SJCRH30 (cell line): ENCODE results near the gene GMDS. TPM values are rescaled to one million over a fixed set of nuclear protein-coding genes. Genes with fewer than 3 reads are reported as not detected.

Experiments used
- DNase-seq, 2 experiments: peaks; one replicate each; pipeline ENCODE4 v3.0.0-alpha.2; 2015 to 2020
- H3K27ac ChIP-seq: fragments of 250-450 bp; sonication (Bioruptor Pico); 2 replicates; pipeline ENCODE4 v1.5.1; 2020; ENCODE audit warnings: mild to moderate bottlenecking, moderate library complexity
- H3K27me3 ChIP-seq: fragments of 250-450 bp; sonication (Bioruptor Pico); 2 replicates; pipeline ENCODE4 v1.5.1; 2020; ENCODE audit warnings: mild to moderate bottlenecking, moderate library complexity
- H3K36me3 ChIP-seq: fragments of 250-450 bp; sonication (Bioruptor Pico); 2 replicates; pipeline ENCODE4 v1.5.1; 2020; ENCODE audit warnings: mild to moderate bottlenecking, moderate library complexity
- H3K4me1 ChIP-seq: fragments of 250-450 bp; sonication (Bioruptor Pico); 2 replicates; pipeline ENCODE4 v1.5.1; 2020; ENCODE audit warnings: mild to moderate bottlenecking, moderate library complexity
- H3K4me3 ChIP-seq: fragments of 250-450 bp; sonication (Bioruptor Pico); 2 replicates; pipeline ENCODE4 v1.5.1; 2020; ENCODE audit warnings: mild to moderate bottlenecking, moderate library complexity
- H3K9me3 ChIP-seq: fragments of 250-450 bp; sonication (Bioruptor Pico); replicated peaks from 2 replicates; pipeline ENCODE4 v1.5.1; 2020; ENCODE audit warnings: mild to moderate bottlenecking, moderate library complexity
- total RNA-seq: library from RNA; depleted of rRNA; stranded (reverse); fragments of >200 nt; shearing (Covaris generic); gene quantifications from 2 replicates; pipeline ENCODE4 v1.2.3, GENCODE V29; 2014

Gene GMDS
- total RNA-seq, 1 experiment from 2014 or later = 7.9 TPM

DNA sequence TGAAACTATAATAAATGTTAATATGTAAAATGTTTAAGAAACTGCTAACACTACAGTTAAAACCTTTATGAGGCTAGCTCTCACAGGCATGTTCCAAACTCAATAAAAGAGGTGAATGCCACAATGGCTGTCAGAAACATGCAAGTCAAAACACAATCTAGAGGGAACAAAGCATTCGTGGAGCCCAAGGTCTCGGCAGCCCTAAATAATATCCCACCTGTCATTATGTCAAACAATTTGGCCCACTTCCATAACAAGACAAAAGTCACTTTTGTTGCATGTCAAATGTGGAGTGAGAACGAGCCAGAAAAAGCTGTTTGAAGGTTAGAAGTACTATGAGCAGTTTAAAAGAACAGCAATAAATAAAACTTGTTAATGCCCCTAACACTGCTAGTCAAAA, 181.9 kb downstream of the GMDS start:
- Histone ChIP-seq H3K27ac (no peak overlapping the region), H3K27me3 (no peaks in the 10 kb centered on the region), H3K36me3 (no peaks in the 10 kb centered on the region), H3K4me3 (no peak overlapping the region), H3K9me3 (no peaks in the 10 kb centered on the region), H3K4me1 (no peaks in the 10 kb centered on the region)
- peak in 1 of 2 experiments; percentile 28 for DNase-seq

DNA sequence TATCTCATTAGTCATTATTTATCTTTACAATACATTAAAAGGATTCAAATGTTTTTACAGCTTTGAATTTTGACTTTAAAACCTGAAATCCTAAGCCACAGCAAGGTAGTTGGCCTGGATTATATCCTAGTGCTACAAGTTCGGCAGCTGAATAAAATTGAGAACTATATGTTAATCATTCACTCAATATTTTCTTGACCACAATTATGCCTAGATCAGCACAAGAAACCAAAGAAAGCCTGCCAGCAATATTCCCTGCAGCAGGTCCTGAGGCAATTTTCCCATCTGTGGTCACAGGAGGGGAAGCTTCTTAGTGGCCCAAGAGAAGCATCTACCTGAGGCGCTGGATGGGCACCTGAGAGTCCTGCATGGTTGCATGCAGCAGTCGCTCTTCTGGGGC, 183.5 kb downstream of the GMDS start:
- no peak overlapping the region for H3K4me3 ChIP-seq
- H3K9me3 ChIP-seq = no peaks in the 10 kb centered on the region
- H3K27ac ChIP-seq = no peak overlapping the region
- H3K36me3 ChIP-seq = no peaks in the 10 kb centered on the region
- no peak for DNase-seq
- no peaks in the 10 kb centered on the region for H3K4me1 ChIP-seq
- no peaks in the 10 kb centered on the region for H3K27me3 ChIP-seq

DNA sequence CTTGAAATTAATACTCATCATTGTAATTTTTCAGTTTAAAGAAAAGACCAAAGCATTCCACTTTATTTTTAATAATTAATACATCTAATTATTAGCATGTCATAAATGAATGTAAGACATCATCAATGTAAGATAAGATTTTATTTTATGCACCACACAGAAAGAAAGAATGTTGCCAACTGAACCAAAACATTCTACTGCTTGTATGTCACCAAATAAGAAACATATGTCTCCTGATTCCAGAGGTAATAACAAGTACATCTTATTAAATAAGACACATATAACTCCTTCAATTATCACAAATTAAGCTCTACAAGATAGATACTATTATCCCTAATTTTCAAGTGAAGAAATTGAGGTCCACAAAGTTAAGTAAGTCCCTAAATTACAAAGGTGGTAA, 189.5 kb downstream of the GMDS start:
- Histone ChIP-seq H3K4me3 (no peak overlapping the region), H3K4me1 (no peaks in the 10 kb centered on the region), H3K36me3 (no peaks in the 10 kb centered on the region), H3K27ac (no peak overlapping the region), H3K27me3 (no peaks in the 10 kb centered on the region), H3K9me3 (no peaks in the 10 kb centered on the region)
- DNase-seq = no peak

DNA sequence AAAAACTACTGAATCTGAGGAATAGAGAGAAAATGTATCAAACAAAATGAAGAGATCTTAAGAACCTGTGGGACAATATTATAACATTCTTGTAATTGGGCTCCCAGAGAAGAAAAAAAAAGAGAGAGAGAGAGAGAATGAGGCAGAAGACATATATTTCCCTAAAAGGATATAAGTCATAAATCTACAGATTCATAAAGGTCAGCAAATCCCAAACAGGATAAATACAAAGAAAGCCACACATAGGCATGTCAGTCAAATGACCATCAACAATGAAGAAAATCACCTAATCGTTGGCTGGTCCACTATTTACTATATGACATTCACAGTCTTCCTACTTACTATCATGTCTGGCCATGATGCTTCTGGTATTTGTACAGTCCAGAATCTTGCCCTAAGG, 190.3 kb downstream of the GMDS start:
- Histone ChIP-seq H3K9me3 (no peaks in the 10 kb centered on the region), H3K4me1 (no peaks in the 10 kb centered on the region), H3K4me3 (no peak overlapping the region), H3K27me3 (no peaks in the 10 kb centered on the region), H3K27ac (no peak overlapping the region), H3K36me3 (no peaks in the 10 kb centered on the region)
- DNase-seq = no peak

DNA sequence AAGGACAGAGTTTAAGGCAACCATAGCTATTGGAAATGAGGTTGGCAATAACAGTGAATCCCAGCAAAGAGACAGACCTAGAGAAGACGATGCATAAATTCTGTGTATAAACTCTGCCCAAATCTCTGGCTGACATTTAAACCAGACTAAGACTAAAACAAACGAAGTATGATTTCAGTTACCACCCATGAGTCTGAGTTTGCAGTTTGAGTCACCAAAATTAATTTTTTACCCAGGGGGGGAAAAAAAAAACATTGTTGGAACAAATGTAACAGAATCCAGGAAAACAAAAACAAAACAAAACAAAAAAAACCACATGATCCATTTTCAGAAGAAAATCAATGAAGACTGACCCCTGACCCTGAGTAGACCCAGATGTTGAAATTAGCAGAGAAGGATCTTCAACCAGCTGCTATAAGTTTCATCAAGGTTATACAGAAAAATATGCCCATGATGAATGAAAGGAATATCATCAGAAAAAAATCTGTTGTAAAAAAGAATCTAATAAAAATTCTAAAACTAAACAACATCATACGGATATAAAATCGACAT, 190.8 kb downstream of the GMDS start:
- Histone ChIP-seq H3K27me3 (no peaks in the 10 kb centered on the region), H3K36me3 (no peaks in the 10 kb centered on the region), H3K27ac (no peak overlapping the region), H3K4me1 (no peaks in the 10 kb centered on the region), H3K4me3 (no peak overlapping the region), H3K9me3 (no peaks in the 10 kb centered on the region)
- DNase-seq = no peak

DNA sequence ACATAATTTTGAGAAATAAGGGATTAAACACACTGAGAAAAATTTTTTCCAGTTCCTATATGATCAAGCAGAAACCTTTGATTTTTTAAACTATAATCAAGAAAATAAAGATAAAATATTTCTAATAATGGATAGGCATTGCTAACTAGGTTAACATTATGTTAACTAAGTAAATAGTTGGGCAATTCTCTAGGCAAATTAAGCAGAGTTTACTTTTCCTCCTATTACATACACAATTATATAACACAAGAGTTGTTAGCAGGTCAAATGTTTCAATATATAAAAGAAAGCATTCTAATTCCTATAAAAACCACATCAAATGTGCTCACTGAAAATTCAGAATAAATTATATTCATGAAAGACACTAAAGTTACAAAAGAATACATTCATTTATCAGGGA, 191.7 kb downstream of the GMDS start:
- H3K27me3 ChIP-seq = no peaks in the 10 kb centered on the region
- no peaks in the 10 kb centered on the region for H3K4me1 ChIP-seq
- no peak overlapping the region for H3K4me3 ChIP-seq
- H3K36me3 ChIP-seq = no peaks in the 10 kb centered on the region
- H3K9me3 ChIP-seq = no peaks in the 10 kb centered on the region
- H3K27ac ChIP-seq = no peak overlapping the region
- DNase-seq = no peak

DNA sequence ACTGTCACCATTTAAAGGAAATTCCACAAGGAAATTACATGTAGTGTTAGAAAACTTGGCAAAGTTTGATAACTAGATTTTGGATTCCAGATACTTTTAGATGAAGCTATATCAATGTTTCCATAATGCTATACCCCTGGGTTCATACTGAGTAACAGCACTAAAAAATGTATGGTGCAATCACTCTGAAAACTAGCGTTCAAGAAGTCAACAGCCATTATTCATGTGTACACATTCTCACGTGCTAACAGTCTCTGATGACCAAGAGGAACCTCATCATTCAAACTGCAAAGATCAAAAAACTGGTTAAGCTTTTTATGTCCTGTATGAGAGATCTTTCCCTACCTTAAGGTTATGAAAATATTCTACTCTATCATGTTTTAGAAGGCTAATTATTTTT, 197.6 kb downstream of the GMDS start:
- no peak overlapping the region for H3K4me3 ChIP-seq
- no peaks in the 10 kb centered on the region for H3K9me3 ChIP-seq
- no peaks in the 10 kb centered on the region for H3K27me3 ChIP-seq
- no peaks in the 10 kb centered on the region for H3K36me3 ChIP-seq
- no peak overlapping the region for H3K27ac ChIP-seq
- DNase-seq = no peak
- peaks cover 6% of the 10 kb centered on the region for H3K4me1 ChIP-seq

DNA sequence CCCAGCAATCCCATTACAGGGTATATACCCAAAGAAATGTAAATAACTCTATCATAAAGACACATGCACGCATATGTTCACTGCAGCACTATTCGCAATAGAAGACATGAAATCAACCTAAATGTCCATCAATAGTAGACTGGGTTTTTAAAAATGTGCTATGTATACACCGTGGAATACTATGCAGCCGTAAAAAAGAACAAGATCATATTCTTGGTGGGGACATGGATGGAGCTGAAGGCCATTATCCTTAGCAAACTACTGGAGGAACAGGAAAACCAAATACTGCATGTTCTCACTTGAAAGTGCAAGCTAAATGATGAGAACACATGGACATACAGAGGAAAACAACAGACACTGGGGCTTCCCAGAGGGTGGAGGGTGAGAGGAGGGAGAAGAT, 201.2 kb downstream of the GMDS start:
- no peak for DNase-seq
- H3K27me3 ChIP-seq = no peaks in the 10 kb centered on the region
- no peak overlapping the region for H3K4me3 ChIP-seq
- H3K27ac ChIP-seq = no peak overlapping the region
- peaks cover 16% of the 10 kb centered on the region for H3K4me1 ChIP-seq
- H3K9me3 ChIP-seq = no peaks in the 10 kb centered on the region
- no peaks in the 10 kb centered on the region for H3K36me3 ChIP-seq

DNA sequence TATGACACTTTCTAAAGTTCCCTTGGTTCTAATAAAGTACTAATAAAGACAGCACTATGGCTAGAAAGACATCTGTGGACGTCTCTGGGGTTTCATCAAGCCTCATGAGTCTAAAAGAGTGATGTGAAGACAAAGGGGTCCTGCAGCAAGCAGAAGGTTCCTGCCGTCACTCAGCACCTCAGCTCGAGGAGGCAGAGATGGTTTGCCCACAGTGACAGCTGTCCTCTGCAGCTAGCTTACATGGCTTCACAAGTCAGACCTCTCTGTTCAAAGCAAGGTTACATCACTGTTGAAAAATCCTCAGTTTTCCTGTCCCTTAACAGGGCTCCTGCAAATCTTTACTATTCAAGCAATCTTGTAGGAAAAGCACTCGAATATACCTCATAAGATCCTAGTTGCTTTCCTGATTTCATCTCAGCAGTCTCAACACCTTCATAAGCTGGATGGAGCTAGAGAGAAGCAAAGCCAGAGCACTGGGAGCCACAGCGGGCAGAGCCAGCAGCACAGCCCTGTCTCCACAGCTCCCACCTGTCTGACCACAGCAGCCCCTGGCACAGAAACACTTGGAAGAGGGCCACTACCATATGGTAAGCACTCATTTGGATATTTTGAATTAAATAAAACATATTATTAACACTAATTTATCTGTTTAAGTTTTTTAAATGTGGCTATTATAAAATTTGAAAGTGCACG, 202.3 kb downstream of the GMDS start:
- no peaks in the 10 kb centered on the region for H3K27me3 ChIP-seq
- no peaks in the 10 kb centered on the region for H3K36me3 ChIP-seq
- peak; percentile 77 to 80 for DNase-seq
- H3K4me1 ChIP-seq = peaks cover 24% of the 10 kb centered on the region
- no peak overlapping the region; the same call in 1 of the 2 replicates for H3K4me3 ChIP-seq
- peak overlapping the region; percentile 74 for H3K27ac ChIP-seq
- H3K9me3 ChIP-seq = no peaks in the 10 kb centered on the region

DNA sequence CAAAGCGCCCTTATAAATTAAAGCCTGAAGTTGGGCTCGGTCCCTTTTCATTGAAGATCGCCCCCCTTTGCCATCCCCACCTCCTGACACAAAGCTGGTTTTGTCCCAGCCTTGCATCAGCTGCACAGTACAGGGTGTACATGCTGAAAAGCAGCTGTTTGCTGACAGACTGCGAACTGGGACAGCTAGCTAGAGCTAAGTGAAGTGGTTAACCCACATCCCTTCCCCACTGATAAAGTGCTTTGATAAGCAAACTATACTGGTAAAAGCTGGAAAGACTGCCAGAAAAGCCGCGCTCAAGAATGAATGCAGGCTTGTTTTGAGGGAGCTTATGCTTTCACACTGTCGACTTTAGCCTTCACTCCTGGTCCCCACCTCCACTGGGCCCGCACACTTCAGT, 207.3 kb downstream of the GMDS start:
- H3K27ac ChIP-seq = peak overlapping the region; percentile 15; the same call in 1 of the 2 replicates
- peaks cover 22% of the 10 kb centered on the region for H3K4me1 ChIP-seq
- no peaks in the 10 kb centered on the region for H3K36me3 ChIP-seq
- no peak overlapping the region for H3K4me3 ChIP-seq
- no peaks in the 10 kb centered on the region for H3K27me3 ChIP-seq
- DNase-seq = peak; percentile 72 to 85
- H3K9me3 ChIP-seq = no peaks in the 10 kb centered on the region

DNA sequence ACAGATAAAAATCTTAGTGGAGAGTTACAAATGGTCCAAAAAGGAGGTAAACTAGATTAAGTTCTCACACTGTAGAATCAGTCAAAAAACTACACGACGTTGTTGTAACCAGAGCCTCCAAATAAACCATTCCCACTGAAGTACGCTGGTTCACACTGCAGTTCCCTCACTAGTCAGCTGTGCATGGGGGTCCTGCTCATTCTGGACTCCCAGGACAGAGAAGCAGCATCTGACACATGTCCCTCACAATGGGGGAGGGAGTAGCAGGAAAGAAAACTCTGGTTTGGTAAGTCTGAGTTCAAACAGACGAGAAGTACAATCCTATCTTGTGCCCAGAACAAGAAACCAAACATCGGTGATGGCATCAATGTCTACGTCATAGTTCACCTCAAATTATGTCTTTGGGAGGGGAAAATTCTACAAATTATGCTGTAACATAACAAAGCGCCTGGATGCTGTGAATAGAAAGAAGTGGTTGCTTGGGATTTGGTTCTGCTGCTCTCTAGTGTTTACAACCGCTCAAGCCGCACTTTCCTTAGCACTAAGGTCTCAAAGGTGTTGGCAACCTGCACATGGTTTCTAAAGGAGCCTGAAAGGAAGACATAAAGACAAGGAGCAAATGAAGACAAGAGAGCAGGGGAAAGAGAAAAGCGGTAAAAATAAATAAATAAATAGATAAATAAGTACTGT, 208.0 kb downstream of the GMDS start:
- Histone ChIP-seq H3K36me3 (no peaks in the 10 kb centered on the region), H3K27ac (peak overlapping the region; percentile 15; the same call in 1 of the 2 replicates), H3K4me1 (peaks cover 17% of the 10 kb centered on the region), H3K4me3 (no peak overlapping the region), H3K9me3 (no peaks in the 10 kb centered on the region), H3K27me3 (no peaks in the 10 kb centered on the region)
- DNase-seq = peak in 1 of 2 experiments; percentile 14

DNA sequence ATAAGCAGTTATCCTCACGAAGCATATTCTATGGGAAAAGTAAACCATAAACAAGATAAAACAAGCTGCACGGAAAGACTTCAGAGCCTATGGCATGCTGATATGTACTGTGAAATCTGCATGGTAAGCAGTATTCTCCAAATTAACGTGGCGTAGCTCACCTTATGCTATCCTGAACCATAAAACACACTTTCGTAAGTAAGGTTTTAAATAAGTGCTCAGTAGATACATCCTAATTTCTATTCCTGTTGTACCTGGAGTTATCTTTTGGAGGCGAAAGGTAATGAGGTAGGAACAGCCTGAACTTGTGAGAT, 208.7 kb downstream of the GMDS start:
- no peaks in the 10 kb centered on the region for H3K36me3 ChIP-seq
- no peaks in the 10 kb centered on the region for H3K27me3 ChIP-seq
- H3K9me3 ChIP-seq = no peaks in the 10 kb centered on the region
- DNase-seq = no peak
- peaks cover 15% of the 10 kb centered on the region; the same call in 1 of the 2 replicates for H3K4me1 ChIP-seq
- H3K27ac ChIP-seq = no peak overlapping the region
- H3K4me3 ChIP-seq = no peak overlapping the region

DNA sequence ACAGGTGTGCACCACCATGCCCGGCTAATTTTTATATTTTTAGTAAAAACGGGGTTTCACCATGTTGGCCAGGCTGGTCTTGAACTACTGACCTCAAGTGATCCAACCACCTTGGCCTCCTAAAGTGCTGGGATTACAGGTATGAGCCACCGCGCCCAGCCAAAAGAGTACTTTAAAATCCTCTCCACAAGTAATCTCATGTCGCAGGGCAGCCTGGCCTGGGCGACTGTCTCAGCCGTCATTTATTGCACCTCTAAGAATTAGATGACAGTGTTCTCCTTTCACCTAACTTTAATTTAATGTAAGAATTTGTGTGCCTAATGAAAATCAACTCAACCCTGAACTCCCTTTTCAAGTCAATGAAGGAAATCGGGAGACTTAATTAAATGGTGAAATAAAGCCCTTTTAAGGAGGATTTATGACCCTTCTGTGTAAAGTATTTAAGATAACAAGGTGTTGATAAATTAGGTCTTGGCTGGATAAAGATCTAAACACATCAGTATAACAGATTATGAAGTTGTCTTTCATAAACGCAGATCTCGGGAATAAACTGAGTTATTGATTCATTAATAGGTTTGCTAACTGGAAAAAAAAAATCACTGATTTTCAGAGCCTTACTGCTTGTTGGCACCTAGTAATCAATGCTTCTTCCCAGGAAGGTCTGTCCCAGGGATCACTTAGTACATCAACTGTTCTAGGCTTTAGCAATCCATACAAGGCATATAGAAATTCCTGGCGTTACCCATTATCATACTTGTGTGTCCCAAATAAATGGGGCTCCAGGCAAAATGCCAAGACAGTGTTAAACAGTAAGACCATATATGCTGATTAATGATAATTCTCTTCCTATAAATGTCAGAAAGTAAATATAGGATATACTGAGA, 209.3 kb downstream of the GMDS start:
- Histone ChIP-seq H3K36me3 (no peaks in the 10 kb centered on the region), H3K4me1 (peaks cover 12% of the 10 kb centered on the region; the same call in 1 of the 2 replicates), H3K27ac (no peak overlapping the region), H3K4me3 (no peak overlapping the region), H3K9me3 (no peaks in the 10 kb centered on the region), H3K27me3 (no peaks in the 10 kb centered on the region)
- DNase-seq = no peak

DNA sequence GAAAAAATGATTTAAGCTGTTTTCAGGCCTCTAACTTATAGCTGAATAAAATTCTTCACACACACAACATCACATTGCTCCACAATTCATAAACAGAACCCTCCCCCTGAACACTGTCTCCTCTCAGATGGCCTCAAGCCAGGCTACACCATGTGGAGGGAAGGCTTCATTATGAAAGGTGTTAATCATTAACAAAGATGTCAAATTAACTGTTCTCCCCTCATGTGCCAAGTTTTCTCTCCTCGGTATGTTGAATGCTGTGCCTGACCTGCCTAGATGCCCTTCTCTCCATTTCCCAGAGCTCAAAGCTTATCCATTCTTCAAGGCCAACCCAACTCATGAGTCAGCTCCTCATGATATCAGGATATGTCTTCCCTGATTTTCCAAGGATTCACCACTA, 210.4 kb downstream of the GMDS start:
- H3K27me3 ChIP-seq = no peaks in the 10 kb centered on the region
- H3K4me1 ChIP-seq = peaks cover 12% of the 10 kb centered on the region; the same call in 1 of the 2 replicates
- no peak overlapping the region for H3K27ac ChIP-seq
- no peak for DNase-seq
- no peaks in the 10 kb centered on the region for H3K36me3 ChIP-seq
- H3K9me3 ChIP-seq = no peaks in the 10 kb centered on the region
- no peak overlapping the region for H3K4me3 ChIP-seq

DNA sequence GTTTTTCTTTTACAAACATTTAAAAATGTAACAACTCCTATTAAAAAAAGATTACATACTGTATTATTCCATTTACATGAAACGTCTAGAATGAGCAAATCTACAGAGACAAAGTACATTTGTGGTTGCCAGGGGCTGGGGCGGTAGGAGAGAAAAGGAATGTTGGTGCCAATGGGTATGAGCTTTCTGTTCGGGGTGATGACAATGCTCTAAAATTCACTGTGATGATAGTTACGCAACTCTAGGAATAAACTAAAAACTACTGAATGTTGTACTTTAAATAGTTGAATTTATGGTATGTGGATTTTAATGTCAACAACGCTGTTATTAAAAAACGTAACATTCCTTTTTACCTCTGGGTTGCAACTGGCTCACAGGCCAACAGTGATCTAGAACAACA, 211.1 kb downstream of the GMDS start:
- Histone ChIP-seq H3K27ac (no peak overlapping the region), H3K4me3 (no peak overlapping the region), H3K36me3 (no peaks in the 10 kb centered on the region), H3K27me3 (no peaks in the 10 kb centered on the region), H3K4me1 (peaks cover 12% of the 10 kb centered on the region; the same call in 1 of the 2 replicates), H3K9me3 (no peaks in the 10 kb centered on the region)
- no peak for DNase-seq
